ENCODE results near the gene ARPC2.
A peak's percentile ranks its signal among the peaks of the same experiment; 100 is the strongest.

The ARPC2 gene

DNA sequence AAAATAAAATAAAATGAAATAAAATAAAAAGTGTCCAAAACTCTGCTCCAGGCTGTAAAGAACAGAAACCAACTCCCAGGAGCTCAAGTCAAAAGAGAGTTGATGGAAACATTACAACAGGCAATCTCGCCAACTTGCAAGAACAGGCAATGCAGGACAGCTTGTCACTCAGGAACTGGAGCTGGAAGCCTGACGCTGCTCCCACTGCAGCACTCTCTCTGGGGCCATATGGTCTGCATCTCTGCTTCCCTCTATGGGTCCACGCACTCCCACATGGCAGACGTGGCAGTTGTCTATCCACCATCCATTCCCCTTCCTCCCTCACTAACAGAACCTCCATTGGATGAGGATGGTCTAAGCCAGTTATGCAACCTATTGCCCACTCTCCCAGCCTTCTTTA lies 23.3 kb upstream of the ARPC2 start:
- ATAC-seq (no peak), DNase-seq (no peak)
- no peaks in the 10 kb centered on the region for H3K9me3 Mint-ChIP-seq
- no peak overlapping the region for H3K4me3 Mint-ChIP-seq
- H3K27ac Mint-ChIP-seq, result no peak overlapping the region
- H3K4me1 Mint-ChIP-seq, result no peaks in the 10 kb centered on the region
- H3K27me3 Mint-ChIP-seq, result no peaks in the 10 kb centered on the region

DNA sequence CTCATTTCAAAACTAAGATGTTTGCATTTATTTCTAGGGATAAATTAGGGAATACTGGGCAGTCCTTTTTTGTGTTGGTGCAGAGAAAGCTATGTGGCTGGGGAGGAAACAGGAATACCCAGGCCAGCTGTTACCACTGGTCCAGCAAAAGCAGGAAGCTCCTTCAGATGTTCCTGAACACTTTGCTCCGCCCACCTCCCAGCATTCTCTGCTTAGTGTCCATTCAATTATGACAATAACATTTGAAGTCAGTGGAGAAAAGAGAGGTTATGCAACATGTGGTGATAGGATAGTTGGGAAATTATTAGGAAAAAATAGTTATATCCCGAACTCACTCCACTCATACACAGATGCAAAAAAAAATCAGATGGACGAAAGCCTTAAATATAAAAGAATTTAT lies 22.1 kb upstream of the ARPC2 start:
- DNase-seq (no peak), ATAC-seq (no peak)
- H3K4me3 Mint-ChIP-seq, result no peak overlapping the region
- H3K4me1 Mint-ChIP-seq, result no peaks in the 10 kb centered on the region
- H3K27me3 Mint-ChIP-seq, result no peaks in the 10 kb centered on the region
- H3K9me3 Mint-ChIP-seq, result no peaks in the 10 kb centered on the region
- no peak overlapping the region for H3K27ac Mint-ChIP-seq

GRCh38 chr2:218196974-218197373 lies 20.0 kb upstream of the ARPC2 start:
- Mint-ChIP-seq H3K27ac (no peak overlapping the region), H3K27me3 (no peaks in the 10 kb centered on the region), H3K4me3 (no peak overlapping the region), H3K4me1 (no peaks in the 10 kb centered on the region), H3K9me3 (no peaks in the 10 kb centered on the region)
- no peak for ATAC-seq
- no peak for DNase-seq

DNA sequence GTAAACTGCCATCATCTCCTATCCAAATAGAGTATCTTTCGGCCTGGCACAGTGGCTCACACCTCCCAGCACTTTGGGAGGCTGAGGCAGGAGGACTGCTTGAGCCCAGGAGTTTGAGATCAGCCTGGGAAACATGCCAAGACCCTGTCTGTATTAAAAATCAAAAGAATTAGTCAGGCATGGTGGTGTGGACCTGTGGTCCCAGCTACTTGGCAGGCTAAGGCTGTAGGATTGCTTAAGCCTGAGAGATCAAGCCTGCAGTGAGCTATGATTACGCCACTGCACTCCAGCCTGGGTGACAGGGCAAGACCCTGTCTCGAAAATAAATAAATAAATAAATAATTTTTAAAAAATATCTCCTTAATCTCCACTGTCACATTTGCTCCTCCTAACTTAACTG lies 14.7 kb upstream of the ARPC2 start:
- no peaks in the 10 kb centered on the region for H3K9me3 Mint-ChIP-seq
- H3K27ac Mint-ChIP-seq, result no peak overlapping the region
- H3K27me3 Mint-ChIP-seq, result no peaks in the 10 kb centered on the region
- H3K4me3 Mint-ChIP-seq, result no peak overlapping the region
- no peaks in the 10 kb centered on the region for H3K4me1 Mint-ChIP-seq
- no peak for ATAC-seq
- DNase-seq, result no peak

DNA sequence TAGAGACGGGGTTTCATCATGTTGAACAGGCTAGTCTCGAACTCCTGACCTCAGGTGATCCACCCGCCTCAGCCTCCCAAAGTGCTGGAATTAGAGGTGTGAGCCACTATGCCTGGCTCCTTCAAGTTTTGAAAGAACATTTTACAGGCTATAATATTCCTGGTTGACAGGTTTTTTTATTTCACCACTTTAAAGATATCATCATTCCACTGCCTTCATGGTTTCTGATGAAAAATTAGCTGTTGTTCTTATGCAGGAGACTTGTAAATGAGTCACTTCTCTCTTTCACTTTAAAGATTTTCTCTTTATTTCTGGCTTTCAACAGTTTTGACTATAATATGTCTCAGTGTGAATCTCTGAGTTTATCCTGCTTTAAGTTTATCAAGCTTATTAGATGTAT lies 7.9 kb upstream of the ARPC2 start:
- H3K27ac Mint-ChIP-seq, result no peak overlapping the region
- no peak overlapping the region for H3K4me3 Mint-ChIP-seq
- H3K27me3 Mint-ChIP-seq, result no peaks in the 10 kb centered on the region
- DNase-seq (no peak), ATAC-seq (no peak)
- peaks cover 9% of the 10 kb centered on the region in 2 donors for H3K9me3 Mint-ChIP-seq
- H3K4me1 Mint-ChIP-seq, result no peaks in the 10 kb centered on the region

DNA sequence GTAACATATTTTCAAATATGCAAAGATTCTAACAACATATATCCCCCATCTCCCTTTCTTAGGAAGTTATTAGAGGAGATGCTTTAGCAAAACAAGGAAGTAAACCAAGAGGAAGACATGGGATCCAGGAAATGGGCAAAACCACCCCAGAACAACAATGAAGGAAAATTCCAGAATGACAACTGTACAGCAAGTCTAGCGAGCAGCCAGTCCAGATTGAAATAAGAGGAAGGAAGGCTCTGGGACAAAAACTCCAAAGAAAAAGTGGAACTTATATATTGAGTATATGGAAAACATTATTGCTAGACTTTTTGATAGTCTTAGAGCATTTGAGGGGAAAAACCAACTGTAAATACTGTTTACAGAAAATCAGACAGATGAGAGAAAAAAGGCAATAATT lies 2.9 kb upstream of the ARPC2 start:
- peaks cover 8 to 9% of the 10 kb centered on the region in 2 donors for H3K9me3 Mint-ChIP-seq
- no peak for DNase-seq
- H3K27me3 Mint-ChIP-seq, result no peaks in the 10 kb centered on the region
- H3K4me1 Mint-ChIP-seq, result peaks cover 12% of the 10 kb centered on the region
- no peak overlapping the region for H3K4me3 Mint-ChIP-seq
- H3K27ac Mint-ChIP-seq, result no peak overlapping the region
- ATAC-seq, result no peak

- H3K9me3 Mint-ChIP-seq, result no peaks in the 10 kb centered on the region
- peaks cover 26% of the 10 kb centered on the region for H3K4me1 Mint-ChIP-seq
- peak overlapping the region; percentile 93 to 95 for H3K27ac Mint-ChIP-seq
- ATAC-seq (no peak), DNase-seq (no peak)
- H3K27me3 Mint-ChIP-seq, result no peaks in the 10 kb centered on the region
- peak overlapping the region; percentile 90 to 94 for H3K4me3 Mint-ChIP-seq
Measured at GRCh38 chr2:218216336-218216673, 684 bp upstream of the ARPC2 start.

- Mint-ChIP-seq H3K4me1 (peaks cover 39% of the 10 kb centered on the region), H3K27ac (peak overlapping the region; percentile 98 to 99), H3K9me3 (no peaks in the 10 kb centered on the region), H3K4me3 (peak overlapping the region; percentile 90 to 94), H3K27me3 (no peaks in the 10 kb centered on the region)
- ATAC-seq (peak; percentile 85), DNase-seq (peak; percentile 80 to 87)
Measured at GRCh38 chr2:218217360-218218267, 625 bp downstream of the ARPC2 start.

GRCh38 chr2:218218268-218219185 lies 1.5 kb downstream of the ARPC2 start:
- ATAC-seq (peak; percentile 54), DNase-seq (peak; percentile 17 to 43)
- peaks cover 48% of the 10 kb centered on the region for H3K4me1 Mint-ChIP-seq
- peak overlapping the region; percentile 98 to 99 for H3K27ac Mint-ChIP-seq
- no peaks in the 10 kb centered on the region for H3K9me3 Mint-ChIP-seq
- H3K4me3 Mint-ChIP-seq, result peak overlapping the region; percentile 90 to 94
- H3K27me3 Mint-ChIP-seq, result no peaks in the 10 kb centered on the region

DNA sequence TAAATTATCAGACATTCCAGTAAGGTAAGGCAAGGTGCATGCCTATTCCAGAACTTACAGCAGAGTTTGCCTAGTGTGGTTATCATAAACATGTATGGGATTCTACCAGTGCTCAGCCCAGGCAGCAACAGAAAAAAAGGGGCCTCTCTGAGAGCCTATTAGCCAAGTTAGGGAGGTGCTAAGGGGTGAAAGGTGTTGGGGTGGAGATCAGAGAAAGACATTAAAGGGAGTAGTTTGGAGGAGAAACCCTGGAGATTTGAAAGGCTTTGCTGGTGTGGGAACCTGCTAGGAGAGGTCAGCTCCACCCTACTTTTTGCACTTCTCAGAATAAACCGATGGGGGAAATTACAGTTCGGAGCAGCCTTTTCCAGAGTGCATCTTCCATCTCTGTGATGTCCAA lies 2.9 kb downstream of the ARPC2 start:
- H3K27ac Mint-ChIP-seq, result peak overlapping the region; percentile 74 to 91
- H3K9me3 Mint-ChIP-seq, result no peaks in the 10 kb centered on the region

GRCh38 chr2:218221000-218221399 lies 4.0 kb downstream of the ARPC2 start:
- Mint-ChIP-seq H3K4me3 (peak overlapping the region; percentile 90 to 94), H3K27ac (peak overlapping the region in 1 of 2 donors; percentile 83), H3K9me3 (no peaks in the 10 kb centered on the region), H3K4me1 (peaks cover 71% of the 10 kb centered on the region), H3K27me3 (no peaks in the 10 kb centered on the region)
- DNase-seq (no peak), ATAC-seq (no peak)

More for the DNA sequence above, 2.9 kb downstream of the ARPC2 start:
- DNase-seq, result no peak
- no peak for ATAC-seq
- H3K4me3 Mint-ChIP-seq, result peak overlapping the region; percentile 90 to 94
- H3K4me1 Mint-ChIP-seq, result peaks cover 62% of the 10 kb centered on the region
- H3K27me3 Mint-ChIP-seq, result no peaks in the 10 kb centered on the region

- Mint-ChIP-seq H3K27ac (no peak overlapping the region), H3K27me3 (no peaks in the 10 kb centered on the region), H3K4me1 (peaks cover 81% of the 10 kb centered on the region), H3K9me3 (no peaks in the 10 kb centered on the region), H3K4me3 (peak overlapping the region; percentile 44 to 70)
- ATAC-seq (peak; percentile 62), DNase-seq (no peak)
Measured at GRCh38 chr2:218223046-218223445, 6.1 kb downstream of the ARPC2 start.

DNA sequence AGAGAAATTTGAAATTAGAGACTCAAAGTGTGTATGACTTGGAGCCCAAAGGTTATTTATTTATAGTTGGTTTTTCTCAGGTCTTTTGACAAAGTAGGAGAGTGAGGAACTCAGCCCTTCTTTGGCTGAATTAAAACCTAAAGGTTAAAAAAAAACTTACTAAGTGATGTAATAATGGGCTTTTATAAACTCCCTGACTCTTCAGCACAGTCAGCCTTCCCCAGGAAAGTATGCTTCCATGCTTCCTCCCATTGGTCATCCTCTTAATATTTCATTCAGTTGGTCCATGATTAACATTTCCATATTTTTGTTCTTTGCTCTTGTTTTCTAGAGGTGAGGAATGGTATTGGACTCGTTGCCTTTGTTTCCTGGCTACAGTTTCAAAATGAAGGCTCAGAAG lies 7.2 kb downstream of the ARPC2 start:
- Mint-ChIP-seq H3K27ac (peak overlapping the region; percentile 3 to 83), H3K4me1 (peaks cover 93% of the 10 kb centered on the region), H3K4me3 (peak overlapping the region; percentile 54 to 70), H3K9me3 (no peaks in the 10 kb centered on the region), H3K27me3 (no peaks in the 10 kb centered on the region)
- DNase-seq (no peak), ATAC-seq (no peak)

GRCh38 chr2:218226903-218227302 lies 9.9 kb downstream of the ARPC2 start:
- Mint-ChIP-seq H3K27me3 (no peaks in the 10 kb centered on the region), H3K9me3 (no peaks in the 10 kb centered on the region), H3K4me3 (peak overlapping the region; percentile 59), H3K27ac (peak overlapping the region; percentile 23 to 87), H3K4me1 (peaks cover 96% of the 10 kb centered on the region)
- DNase-seq (no peak), ATAC-seq (no peak)

DNA sequence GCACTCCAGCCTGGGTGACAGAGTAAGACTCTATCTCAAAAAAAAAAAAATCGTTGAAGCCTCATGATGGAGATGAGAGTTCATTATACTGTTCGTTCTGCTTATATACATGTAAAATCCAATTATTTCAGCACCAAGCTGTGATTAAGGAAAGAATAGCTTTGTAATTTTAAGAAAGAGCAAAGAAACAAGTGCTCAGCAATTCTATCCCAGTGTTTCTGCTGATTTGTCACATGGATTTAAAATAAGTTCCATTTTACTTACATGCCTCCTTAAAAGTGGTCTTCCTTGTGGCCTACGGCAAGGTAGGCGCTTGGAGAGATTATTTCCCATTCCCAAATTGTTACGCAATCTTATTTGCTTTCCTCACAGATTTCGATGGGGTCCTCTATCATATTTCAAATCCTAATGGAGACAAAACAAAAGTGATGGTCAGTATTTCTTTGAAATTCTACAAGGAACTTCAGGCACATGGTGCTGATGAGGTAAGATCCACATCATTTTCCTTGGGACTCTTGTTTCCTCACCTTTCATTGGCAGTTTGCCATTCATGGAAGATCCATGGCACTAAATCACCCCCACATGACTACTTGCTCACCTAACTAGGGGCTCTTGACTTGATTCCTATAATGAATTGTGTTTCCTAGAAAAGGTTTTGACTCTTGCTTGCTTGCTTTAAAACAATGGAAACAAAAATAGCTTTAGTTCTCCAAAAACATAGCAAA lies 11.5 kb downstream of the ARPC2 start:
- Mint-ChIP-seq H3K27me3 (no peaks in the 10 kb centered on the region), H3K9me3 (no peaks in the 10 kb centered on the region), H3K27ac (peak overlapping the region; percentile 27 to 52), H3K4me3 (peak overlapping the region; percentile 68 to 70), H3K4me1 (peaks cover 90% of the 10 kb centered on the region)
- DNase-seq (no peak), ATAC-seq (no peak)
